Measurements from ENCODE around the gene SLIT1.

DNA sequence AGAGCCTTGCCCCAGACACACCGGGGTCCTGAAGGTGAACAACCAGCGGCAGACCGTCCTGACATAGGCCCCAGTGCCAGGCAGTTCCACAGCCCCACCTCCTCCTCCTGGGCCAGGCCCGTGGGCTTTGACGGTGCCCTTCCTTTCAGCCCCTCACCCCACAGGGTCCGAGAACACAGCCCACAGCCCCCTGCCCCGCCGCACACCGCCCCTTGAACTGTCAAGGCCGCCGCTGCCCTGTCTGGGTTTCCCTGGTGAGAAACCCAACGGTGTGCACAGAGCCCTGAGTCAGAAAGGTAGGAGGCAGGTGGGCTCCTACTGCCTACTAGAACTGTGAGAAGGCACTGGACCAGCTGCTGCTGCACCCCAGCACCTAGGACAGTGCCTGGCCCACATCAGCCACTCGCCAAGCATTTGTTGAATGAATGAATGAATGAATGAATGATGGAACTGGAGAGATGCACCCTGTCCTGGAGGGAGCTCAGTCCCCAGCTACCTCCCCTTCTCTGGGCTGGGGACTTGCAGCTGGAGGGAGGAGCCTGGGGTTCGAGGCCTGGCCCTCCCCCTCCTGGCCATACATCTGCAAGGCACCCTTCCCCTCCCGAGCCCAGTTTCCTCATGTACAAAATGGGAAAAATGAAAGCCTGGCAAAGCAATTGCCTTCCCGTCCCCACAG, 117.9 kb downstream of the SLIT1 start:
- TF ChIP-seq, protein P1, sequence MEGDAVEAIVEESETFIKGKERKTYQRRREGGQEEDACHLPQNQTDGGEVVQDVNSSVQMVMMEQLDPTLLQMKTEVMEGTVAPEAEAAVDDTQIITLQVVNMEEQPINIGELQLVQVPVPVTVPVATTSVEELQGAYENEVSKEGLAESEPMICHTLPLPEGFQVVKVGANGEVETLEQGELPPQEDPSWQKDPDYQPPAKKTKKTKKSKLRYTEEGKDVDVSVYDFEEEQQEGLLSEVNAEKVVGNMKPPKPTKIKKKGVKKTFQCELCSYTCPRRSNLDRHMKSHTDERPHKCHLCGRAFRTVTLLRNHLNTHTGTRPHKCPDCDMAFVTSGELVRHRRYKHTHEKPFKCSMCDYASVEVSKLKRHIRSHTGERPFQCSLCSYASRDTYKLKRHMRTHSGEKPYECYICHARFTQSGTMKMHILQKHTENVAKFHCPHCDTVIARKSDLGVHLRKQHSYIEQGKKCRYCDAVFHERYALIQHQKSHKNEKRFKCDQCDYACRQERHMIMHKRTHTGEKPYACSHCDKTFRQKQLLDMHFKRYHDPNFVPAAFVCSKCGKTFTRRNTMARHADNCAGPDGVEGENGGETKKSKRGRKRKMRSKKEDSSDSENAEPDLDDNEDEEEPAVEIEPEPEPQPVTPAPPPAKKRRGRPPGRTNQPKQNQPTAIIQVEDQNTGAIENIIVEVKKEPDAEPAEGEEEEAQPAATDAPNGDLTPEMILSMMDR (IDR thresholded peaks at IDR 0.05), result no peak
- no peak for TF ChIP-seq POLR2A (IDR thresholded peaks at IDR 0.05)

Measured in testis (tissue), 2 donors.